Calu3 (cell line): ENCODE measurements around the gene DEAF1. TPM values are rescaled to one million over a fixed set of nuclear protein-coding genes. Genes with fewer than 3 reads are reported as not detected.
A peak's percentile ranks its signal among the peaks of the same experiment; 100 is the strongest.
"Not testable (repeated sequence)": the region's sequence is repeated elsewhere in the genome, so short reads cannot be mapped to it uniquely, and the experiment has no call there.

ENCODE experiments used
- BruUV-seq: library from RNA; stranded (reverse); fragments of 400-500 nt; replicated peaks from 2 replicates; lab custom pipeline; 2021; lab: Mats Ljungman, UMichigan
- CTCF ChIA-PET: fragments of 300-600 bp; sonication (Branson Sonifier 250); formaldehyde crosslinking; loops from one replicate; lab custom pipeline; 2022; ENCODE audit warnings: antibody characterized with exemption; lab: Charles Lee
- DNase-seq: peaks from one replicate; pipeline ENCODE4 v3.0.0; 2022
- H3K27ac Mint-ChIP-seq: one replicate; pipeline ENCODE4 v1.8.0; 2022; ENCODE audit warnings: mixed read lengths; ENCODE audit not compliant: unreplicated experiment
- H3K27me3 Mint-ChIP-seq: one replicate; pipeline ENCODE4 v1.8.0; 2022; ENCODE audit warnings: mixed read lengths; ENCODE audit not compliant: unreplicated experiment
- H3K36me3 Mint-ChIP-seq: one replicate; pipeline ENCODE4 v1.8.0; 2022; ENCODE audit warnings: mild to moderate bottlenecking, moderate library complexity, mixed read lengths; ENCODE audit not compliant: insufficient read depth, unreplicated experiment
- H3K4me1 Mint-ChIP-seq: one replicate; pipeline ENCODE4 v1.8.0; 2022; ENCODE audit warnings: mild to moderate bottlenecking, low read depth, mixed read lengths; ENCODE audit not compliant: unreplicated experiment
- H3K4me3 Mint-ChIP-seq: one replicate; pipeline ENCODE4 v1.8.0; 2022; ENCODE audit warnings: mild to moderate bottlenecking, low read depth, moderate library complexity, mixed read lengths; ENCODE audit not compliant: unreplicated experiment
- H3K9me3 Mint-ChIP-seq: one replicate; pipeline ENCODE4 v1.8.0; 2022; ENCODE audit warnings: low read depth, mixed read lengths; ENCODE audit not compliant: unreplicated experiment
- CTCF ChIP-seq: fragments of 200-600 bp; IDR thresholded peaks from one replicate; pipeline ENCODE4 v1.8.0; 2022; ENCODE audit warnings: antibody characterized with exemption; ENCODE audit not compliant: unreplicated experiment
- intact Hi-C: fragments of 100-400 bp; cut with micrococcal nuclease; formaldehyde crosslinking; loops from one replicate; pipeline ENCODE4 v1.10.0; 2022; ENCODE audit not compliant: unreplicated experiment
- total RNA-seq: library from RNA; stranded (reverse); gene quantifications from 2 replicates; pipeline ENCODE4 v1.2.3, GENCODE V29; 2022

DEAF1 gene
- total RNA-seq, 1 experiment from 2014 or later = 57.0 TPM

- Mint-ChIP-seq H3K27me3 (no peaks in the 10 kb centered on the region), H3K9me3 (no peaks in the 10 kb centered on the region), H3K36me3 (peaks cover 53% of the 10 kb centered on the region), H3K4me1 (peaks cover 13% of the 10 kb centered on the region), H3K27ac (no peak overlapping the region), H3K4me3 (no peak overlapping the region)
- TF ChIP-seq CTCF = no peak
- DNase-seq = no peak
- BruUV-seq = no TSS peak
- intact Hi-C loops = no loop called here
- CTCF ChIA-PET = no interaction called here
Measured at GRCh38 chr11:656426-656825, 38.6 kb downstream of the DEAF1 start.

GRCh38 chr11:655036-655726, 39.8 kb downstream of the DEAF1 start:
- BruUV-seq = no TSS peak
- CTCF ChIA-PET = interaction anchor here (0.6 to 1.4 kb wide), 8 partner anchors 13 to 101 kb away, joined by 3 to 11 read pairs (median 4); partner anchors contain the start of genes DEAF1 and TMEM80
- H3K36me3 Mint-ChIP-seq = peaks cover 60% of the 10 kb centered on the region
- peak; percentile 61 for DNase-seq
- intact Hi-C loops = no loop called here
- no peak overlapping the region for H3K27ac Mint-ChIP-seq
- H3K4me3 Mint-ChIP-seq = peak overlapping the region; percentile 61
- no peaks in the 10 kb centered on the region for H3K9me3 Mint-ChIP-seq
- no peak for TF ChIP-seq CTCF
- H3K27me3 Mint-ChIP-seq = no peaks in the 10 kb centered on the region
- peaks cover 13% of the 10 kb centered on the region for H3K4me1 Mint-ChIP-seq

- H3K4me3 Mint-ChIP-seq, H3K9me3 Mint-ChIP-seq, H3K27me3 Mint-ChIP-seq, DNase-seq, intact Hi-C loops, H3K27ac Mint-ChIP-seq, BruUV-seq: not testable (repeated sequence)
- H3K36me3 Mint-ChIP-seq = peaks cover 65% of the 10 kb centered on the region
- CTCF ChIA-PET = interaction anchor here (1.3 kb wide), 1 partner anchor 41 kb away, joined by 5 read pairs; the partner anchor contains the start of genes DEAF1 and TMEM80
- H3K4me1 Mint-ChIP-seq = peaks cover 13% of the 10 kb centered on the region
Measured at GRCh38 chr11:654444-654843, 40.6 kb downstream of the DEAF1 start.

- no TSS peak for BruUV-seq
- H3K36me3 Mint-ChIP-seq = peaks cover 60% of the 10 kb centered on the region
- H3K9me3 Mint-ChIP-seq = no peaks in the 10 kb centered on the region
- no peak for TF ChIP-seq CTCF
- peaks cover 13% of the 10 kb centered on the region for H3K4me1 Mint-ChIP-seq
- no peak overlapping the region for H3K4me3 Mint-ChIP-seq
- H3K27me3 Mint-ChIP-seq = no peaks in the 10 kb centered on the region
- CTCF ChIA-PET = no interaction called here
- DNase-seq = no peak
- intact Hi-C loops = no loop called here
- H3K27ac Mint-ChIP-seq = no peak overlapping the region
Measured at GRCh38 chr11:653837-654236, 41.2 kb downstream of the DEAF1 start.

- BruUV-seq, DNase-seq, intact Hi-C loops, H3K9me3 Mint-ChIP-seq, H3K4me3 Mint-ChIP-seq, H3K27me3 Mint-ChIP-seq, H3K27ac Mint-ChIP-seq: not testable (repeated sequence)
- Mint-ChIP-seq H3K36me3 (peaks cover 65% of the 10 kb centered on the region), H3K4me1 (peaks cover 13% of the 10 kb centered on the region)
- CTCF ChIA-PET = interaction anchor here (0.7 kb wide), 2 partner anchors 39 to 1594 kb away, joined by 4 to 8 read pairs; no protein-coding TSS in a partner anchor
Measured at GRCh38 chr11:653136-653535, 41.9 kb downstream of the DEAF1 start.
